Cardiac muscle cell (in vitro differentiated cells and primary cell): ENCODE data around the gene SAMD13. TPM values are rescaled to one million over a fixed set of nuclear protein-coding genes. Genes with fewer than 3 reads are reported as not detected.

Source experiments
- DNase-seq, 2 donors: peaks; one replicate each; pipeline versions ENCODE4 v3.0.0 to v3.0.0-alpha.2; 2010 to 2017; ENCODE audit warnings: low read depth in 1 of 2, low spot score in 1 of 2
- H3K27ac ChIP-seq: fragments of 200-600 bp; sonication (generic); 2 replicates; pipeline ENCODE4 v1.5.1; 2016
- H3K27me3 ChIP-seq: fragments of 200-600 bp; sonication (generic); 2 replicates; pipeline ENCODE4 v1.6.0; 2016; ENCODE audit warnings: control low read depth
- H3K36me3 ChIP-seq: fragments of 200-600 bp; sonication (generic); 2 replicates; pipeline ENCODE4 v1.5.1; 2016; ENCODE audit warnings: control low read depth
- H3K4me1 ChIP-seq: fragments of 200-600 bp; sonication (generic); 2 replicates; pipeline ENCODE4 v1.8.1; 2017; ENCODE audit warnings: low read depth, mild to moderate bottlenecking, mixed run types
- H3K4me3 ChIP-seq: fragments of 200-600 bp; sonication (generic); 2 replicates; pipeline ENCODE4 v1.5.1; 2016; ENCODE audit warnings: mild to moderate bottlenecking
- H3K9me3 ChIP-seq: fragments of 200-600 bp; sonication (generic); 2 replicates; pipeline ENCODE4 v1.5.1; 2017; ENCODE audit warnings: low read depth, mild to moderate bottlenecking, control low read depth
- CTCF ChIP-seq: IDR thresholded peaks from 2 replicates; pipeline ENCODE4 v1.5.1; 2012; ENCODE audit warnings: low read depth, mild to moderate bottlenecking, low read length
- polyA plus RNA-seq: library from polyadenylated mRNA; unstranded; fragments of >200 nt; fragmentation: Nextera tagmentation; extraction: Ambion mirVana; gene quantifications from 2 replicates; pipeline ENCODE4 v1.2.1, GENCODE V29; 2016
- total RNA-seq: library from RNA; depleted of rRNA; stranded (reverse); fragments of >200 nt; gene quantifications from 2 replicates; pipeline ENCODE4 v1.2.3, GENCODE V29; 2016

The SAMD13 gene
- total and polyA plus RNA-seq, 2 experiments from 2014 or later = 2.5 to 4.9 TPM

- Histone ChIP-seq H3K4me3 (no peak overlapping the region), H3K36me3 (no peaks in the 10 kb centered on the region), H3K27me3 (no peaks in the 10 kb centered on the region), H3K27ac (no peak overlapping the region), H3K9me3 (no peaks in the 10 kb centered on the region), H3K4me1 (no peaks in the 10 kb centered on the region)
- DNase-seq = peak in 1 of 2 donors; percentile 33
- TF ChIP-seq CTCF = no peak
Measured at GRCh38 chr1:84257617-84258016, 43.9 kb upstream of the SAMD13 start.

- TF ChIP-seq CTCF = no peak
- no peaks in the 10 kb centered on the region for H3K4me1 ChIP-seq
Measured at GRCh38 chr1:84259376-84259775, 42.1 kb upstream of the SAMD13 start.

GRCh38 chr1:84259989-84260388 lies 41.5 kb upstream of the SAMD13 start:
- no peak overlapping the region for H3K4me3 ChIP-seq
- no peaks in the 10 kb centered on the region for H3K27me3 ChIP-seq
- no peaks in the 10 kb centered on the region for H3K9me3 ChIP-seq
- TF ChIP-seq CTCF = no peak
- H3K36me3 ChIP-seq = no peaks in the 10 kb centered on the region
- H3K4me1 ChIP-seq = no peaks in the 10 kb centered on the region
- no peak for DNase-seq
- no peak overlapping the region for H3K27ac ChIP-seq

More at GRCh38 chr1:84259376-84259775, 42.1 kb upstream of the SAMD13 start:
- Histone ChIP-seq H3K9me3 (no peaks in the 10 kb centered on the region), H3K27ac (no peak overlapping the region), H3K36me3 (no peaks in the 10 kb centered on the region), H3K4me3 (no peak overlapping the region), H3K27me3 (no peaks in the 10 kb centered on the region)
- no peak for DNase-seq

- H3K4me1 ChIP-seq = no peaks in the 10 kb centered on the region
- no peaks in the 10 kb centered on the region for H3K9me3 ChIP-seq
- H3K36me3 ChIP-seq = no peaks in the 10 kb centered on the region
- DNase-seq = no peak
- no peak overlapping the region for H3K4me3 ChIP-seq
- no peaks in the 10 kb centered on the region for H3K27me3 ChIP-seq
- H3K27ac ChIP-seq = no peak overlapping the region
- no peak for TF ChIP-seq CTCF
Measured at GRCh38 chr1:84260852-84261518, 40.5 kb upstream of the SAMD13 start.

GRCh38 chr1:84264961-84265360 lies 36.5 kb upstream of the SAMD13 start:
- no peak for DNase-seq
- TF ChIP-seq CTCF = no peak
- H3K36me3 ChIP-seq = no peaks in the 10 kb centered on the region
- no peaks in the 10 kb centered on the region for H3K27me3 ChIP-seq
- no peak overlapping the region for H3K4me3 ChIP-seq
- no peaks in the 10 kb centered on the region for H3K9me3 ChIP-seq
- no peaks in the 10 kb centered on the region for H3K4me1 ChIP-seq
- no peak overlapping the region for H3K27ac ChIP-seq

- Histone ChIP-seq H3K4me3 (no peak overlapping the region), H3K27me3 (no peaks in the 10 kb centered on the region), H3K27ac (no peak overlapping the region), H3K9me3 (no peaks in the 10 kb centered on the region), H3K36me3 (no peaks in the 10 kb centered on the region), H3K4me1 (no peaks in the 10 kb centered on the region)
- no peak for TF ChIP-seq CTCF
- no peak for DNase-seq
Measured at GRCh38 chr1:84265867-84266266, 35.6 kb upstream of the SAMD13 start.
